SKM-1 (cell line): ENCODE measurements around the gene PTX4.

ENCODE experiments used
- DNase-seq: peaks from one replicate; lab custom pipeline; 2025; ENCODE audit not compliant: unreplicated experiment; lab: John Stamatoyannopoulos, UW

The PTX4 gene, protein sequence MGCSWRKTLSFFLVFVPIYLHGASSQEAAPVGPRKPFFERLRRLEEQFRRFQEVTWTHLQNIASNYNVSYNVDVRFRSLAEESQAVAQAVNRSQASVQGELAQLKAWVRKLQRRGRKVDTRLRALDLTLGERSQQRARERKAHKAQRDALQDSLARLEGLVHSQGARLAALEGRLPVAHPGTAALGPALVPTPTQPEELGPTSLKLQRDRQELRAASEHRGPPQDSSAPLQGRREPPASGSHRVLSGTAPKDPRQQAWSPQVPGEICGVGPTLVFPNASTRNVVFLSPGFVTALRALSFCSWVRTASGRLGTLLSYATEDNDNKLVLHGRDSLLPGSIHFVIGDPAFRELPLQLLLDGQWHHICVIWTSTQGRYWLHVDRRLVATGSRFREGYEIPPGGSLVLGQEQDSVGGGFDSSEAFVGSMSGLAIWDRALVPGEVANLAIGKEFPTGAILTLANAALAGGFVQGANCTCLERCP

DNA sequence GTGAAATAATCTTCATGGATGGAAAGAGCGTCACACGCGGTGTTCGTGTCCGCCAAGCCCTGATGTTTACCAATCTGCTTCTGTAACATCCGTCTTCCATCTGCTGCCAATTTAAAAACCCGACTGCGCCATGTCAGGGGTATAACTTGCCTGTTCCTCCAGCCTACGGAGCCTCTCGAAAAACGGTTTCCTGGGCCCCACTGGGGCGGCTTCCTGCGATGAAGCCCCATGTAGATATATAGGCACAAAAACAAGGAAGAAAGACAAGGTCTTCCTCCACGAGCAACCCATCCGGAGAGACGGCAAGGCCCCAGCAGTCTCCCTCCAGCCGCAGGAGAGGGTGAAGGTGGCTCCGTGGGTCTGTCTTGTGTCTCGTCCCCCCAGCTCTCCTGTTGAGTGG is at the start of gene PTX4:
PTX4 (minus strand) TSS at position 326 of the 400 bp plus-strand sequence; CDS start at position 291, 35 bp downstream.
- DNase-seq, result no peak

DNA sequence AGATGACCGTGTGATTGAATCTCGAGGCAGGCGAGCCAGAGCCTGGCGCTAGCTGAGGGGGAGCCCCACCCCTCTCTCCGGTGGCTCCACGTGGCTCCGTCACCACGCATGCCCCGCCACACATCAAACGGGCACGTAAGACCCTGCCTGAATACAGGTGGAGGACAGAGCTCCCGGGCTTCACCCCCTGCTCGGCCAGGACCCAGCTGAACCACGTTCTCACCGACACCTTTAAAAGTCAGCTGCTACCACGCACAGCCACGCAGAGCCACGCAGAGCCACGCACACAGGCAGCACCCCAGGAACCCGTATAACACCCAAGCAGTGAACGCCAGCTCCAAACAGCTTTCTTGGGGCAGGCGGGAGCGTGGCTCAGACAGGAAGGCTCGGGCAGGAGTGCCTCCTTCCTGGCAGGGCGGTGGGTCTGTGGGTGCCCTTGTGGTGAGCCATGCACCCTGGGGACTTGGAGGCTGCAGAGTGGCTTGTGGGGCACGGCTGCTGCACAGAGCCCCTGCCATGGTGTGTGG is 49.1 kb upstream of the PTX4 start:
- no peak for DNase-seq

GRCh38 chr16:1537138-1537577 is 48.4 kb upstream of the PTX4 start:
- DNase-seq, result no peak

GRCh38 chr16:1536601-1537000 is 47.9 kb upstream of the PTX4 start:
- no peak for DNase-seq

DNA sequence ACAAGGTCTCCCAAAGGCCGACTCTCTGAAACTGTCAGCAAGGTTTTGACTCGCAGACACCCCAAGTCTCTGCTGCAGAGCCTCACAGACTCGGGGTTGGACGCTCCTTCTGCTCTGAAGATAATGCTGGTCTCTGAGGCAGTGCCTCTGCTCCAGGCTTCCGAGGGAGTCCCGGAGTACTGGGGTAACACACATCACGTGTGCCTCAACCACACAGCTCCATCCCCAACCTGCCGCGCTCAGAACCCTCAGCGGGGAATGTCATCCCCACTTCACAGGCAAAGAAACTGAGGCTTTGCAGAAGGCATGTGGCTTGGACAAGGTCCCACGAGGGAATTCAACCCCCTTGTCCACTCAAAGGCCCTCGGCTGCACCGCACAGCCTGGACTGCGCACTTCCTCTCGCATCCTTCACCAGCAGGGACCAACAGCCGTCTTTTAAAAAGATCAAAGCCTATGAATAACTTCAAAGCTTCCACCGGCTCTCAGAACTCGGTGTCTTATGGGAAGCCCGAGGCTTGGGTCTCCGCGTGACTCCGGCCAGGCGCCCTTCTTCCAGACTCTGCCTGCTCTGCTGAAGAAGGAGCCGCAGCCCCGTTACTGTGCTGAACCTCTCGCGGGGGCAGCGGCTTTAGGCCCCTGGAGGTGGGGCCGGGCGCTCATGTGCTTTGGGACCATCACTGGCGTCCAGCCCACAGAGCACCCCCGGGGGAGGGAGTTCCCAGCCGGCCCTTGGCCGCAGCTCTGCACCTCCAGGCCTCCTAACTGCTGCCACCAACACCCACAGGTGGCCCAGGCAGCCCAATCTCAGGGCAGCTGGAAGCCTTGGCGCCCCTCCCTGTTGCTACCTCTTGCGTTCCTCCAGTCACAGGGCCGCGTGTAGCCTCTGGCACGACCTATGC is 46.9 kb upstream of the PTX4 start:
- DNase-seq, result no peak

DNA sequence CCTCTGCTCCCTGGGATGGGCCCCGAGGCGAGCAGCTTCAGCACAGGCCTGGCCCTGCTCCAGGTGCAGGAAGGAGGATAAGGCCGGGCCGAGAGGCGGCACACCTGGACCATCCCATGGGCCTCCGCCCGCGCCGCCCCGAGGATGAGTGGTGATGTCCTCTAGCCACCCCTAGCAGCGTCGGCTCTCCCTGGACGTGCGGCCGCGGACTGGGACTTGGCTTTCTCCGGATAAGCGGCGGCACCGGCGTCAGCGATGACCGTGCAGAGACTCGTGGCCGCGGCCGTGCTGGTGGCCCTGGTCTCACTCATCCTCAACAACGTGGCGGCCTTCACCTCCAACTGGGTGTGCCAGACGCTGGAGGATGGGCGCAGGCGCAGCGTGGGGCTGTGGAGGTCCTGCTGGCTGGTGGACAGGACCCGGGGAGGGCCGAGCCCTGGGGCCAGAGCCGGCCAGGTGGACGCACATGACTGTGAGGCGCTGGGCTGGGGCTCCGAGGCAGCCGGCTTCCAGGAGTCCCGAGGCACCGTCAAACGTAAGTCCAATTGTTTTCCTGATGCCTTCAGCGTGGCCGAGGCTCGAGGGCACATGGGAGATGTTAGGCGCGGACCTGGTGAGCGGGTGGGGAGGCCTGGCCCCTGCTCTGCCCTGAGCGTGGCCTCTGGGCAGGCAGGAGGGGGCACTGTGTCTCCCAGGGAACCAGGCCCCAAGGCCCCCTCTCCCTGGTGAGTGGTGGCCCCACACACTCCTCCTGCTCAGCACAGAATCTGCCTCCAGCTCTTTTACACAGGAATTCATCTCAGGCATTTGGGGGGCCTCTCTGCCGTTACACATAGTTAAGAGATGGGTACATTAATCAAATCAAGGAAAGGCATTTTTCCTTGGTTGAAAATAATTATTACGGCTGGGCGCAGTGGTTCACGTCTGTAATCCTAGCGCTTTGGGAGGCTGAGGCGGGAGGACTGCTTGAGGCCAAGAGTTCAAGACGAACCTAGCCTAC is 45.6 kb upstream of the PTX4 start:
- no peak for DNase-seq

DNA sequence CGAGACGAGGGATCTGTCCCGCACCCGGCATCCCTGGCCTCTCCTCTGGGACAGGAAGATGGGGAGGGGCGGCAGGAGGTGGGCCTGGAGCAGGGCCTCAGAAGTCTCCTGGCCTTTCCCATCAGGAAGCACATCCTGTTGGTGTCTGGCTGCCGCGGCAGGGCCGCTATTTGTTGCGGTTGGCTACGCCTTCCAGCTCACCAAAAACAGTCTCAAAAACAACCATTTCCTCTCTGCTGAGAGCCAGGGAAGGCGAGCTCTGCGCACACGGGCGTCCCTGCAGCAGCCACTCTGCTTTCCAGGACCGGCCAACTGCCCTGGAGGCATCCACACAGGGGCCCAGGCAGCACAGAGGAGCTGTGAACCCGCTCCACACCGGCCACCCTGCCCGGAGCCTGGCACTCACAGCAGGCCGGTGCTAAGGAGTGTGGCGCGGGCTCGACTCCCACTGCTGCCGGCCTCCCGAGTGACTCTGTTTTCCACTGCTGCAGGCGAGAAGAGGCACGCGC is 44.8 kb upstream of the PTX4 start, which contains the start of gene TMEM204:
TMEM204 (plus strand) TSS at position 224 of the 509 bp plus-strand sequence. CDS start 610 bp downstream, outside the sequence.
- no peak for DNase-seq

DNA sequence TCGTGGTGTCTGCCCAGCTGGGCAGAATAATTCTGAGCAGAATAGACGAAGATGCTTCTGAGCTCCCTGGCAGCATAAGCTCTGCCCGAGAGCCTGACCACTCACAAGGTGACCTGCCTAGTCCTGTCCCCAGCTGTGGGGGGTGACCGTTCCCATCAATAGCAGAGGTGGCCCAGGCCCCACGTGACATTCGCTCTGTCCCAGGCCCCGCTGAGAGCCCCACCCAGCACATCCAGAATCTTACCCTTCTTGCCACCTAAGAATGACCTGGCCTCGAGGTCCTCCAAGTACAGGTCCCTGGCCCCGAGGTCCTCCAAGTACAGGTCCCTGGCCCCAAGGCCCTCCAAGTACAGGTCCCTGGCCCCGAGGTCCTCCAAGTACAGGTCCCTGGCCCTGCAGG is 44.0 kb upstream of the PTX4 start:
- DNase-seq, result no peak

- DNase-seq, result no peak
Measured at GRCh38 chr16:1532081-1532760, 43.5 kb upstream of the PTX4 start.

- DNase-seq, result no peak
Measured at GRCh38 chr16:1531638-1531910, 42.8 kb upstream of the PTX4 start.

- no peak for DNase-seq
Measured at GRCh38 chr16:1530883-1531637, 42.3 kb upstream of the PTX4 start.

GRCh38 chr16:1530349-1530882 is 41.7 kb upstream of the PTX4 start:
- DNase-seq, result no peak

DNA sequence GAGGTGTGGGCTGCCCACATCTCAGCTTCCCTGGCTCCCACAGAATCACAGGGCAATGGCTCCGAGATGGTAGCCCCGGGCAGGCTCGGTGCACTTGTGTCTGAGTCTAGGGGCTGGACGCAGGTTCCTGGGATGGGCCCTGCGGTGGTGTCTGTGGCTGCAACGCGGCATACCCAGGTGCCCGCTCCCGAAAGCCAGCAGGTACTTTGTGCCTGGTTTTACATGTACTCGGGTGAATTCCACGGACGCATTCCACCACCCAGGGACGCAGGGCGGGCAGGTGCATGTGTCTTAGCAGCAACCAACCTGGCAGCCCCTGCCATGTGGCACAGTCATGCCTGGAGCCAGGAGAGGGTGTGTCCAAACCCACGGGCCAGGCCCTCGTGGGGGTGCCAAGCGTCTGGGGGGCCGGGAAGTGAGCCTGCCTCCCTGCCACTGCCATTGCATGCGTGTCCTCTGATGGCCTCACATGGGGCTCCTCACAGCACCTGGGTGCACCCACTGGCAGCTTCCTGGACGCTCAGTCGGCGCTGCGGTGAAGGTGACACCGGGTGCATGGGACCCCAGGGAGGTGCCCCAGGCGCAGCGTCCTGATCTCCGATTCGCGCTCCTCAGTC is 40.3 kb upstream of the PTX4 start:
- DNase-seq, result no peak

DNA sequence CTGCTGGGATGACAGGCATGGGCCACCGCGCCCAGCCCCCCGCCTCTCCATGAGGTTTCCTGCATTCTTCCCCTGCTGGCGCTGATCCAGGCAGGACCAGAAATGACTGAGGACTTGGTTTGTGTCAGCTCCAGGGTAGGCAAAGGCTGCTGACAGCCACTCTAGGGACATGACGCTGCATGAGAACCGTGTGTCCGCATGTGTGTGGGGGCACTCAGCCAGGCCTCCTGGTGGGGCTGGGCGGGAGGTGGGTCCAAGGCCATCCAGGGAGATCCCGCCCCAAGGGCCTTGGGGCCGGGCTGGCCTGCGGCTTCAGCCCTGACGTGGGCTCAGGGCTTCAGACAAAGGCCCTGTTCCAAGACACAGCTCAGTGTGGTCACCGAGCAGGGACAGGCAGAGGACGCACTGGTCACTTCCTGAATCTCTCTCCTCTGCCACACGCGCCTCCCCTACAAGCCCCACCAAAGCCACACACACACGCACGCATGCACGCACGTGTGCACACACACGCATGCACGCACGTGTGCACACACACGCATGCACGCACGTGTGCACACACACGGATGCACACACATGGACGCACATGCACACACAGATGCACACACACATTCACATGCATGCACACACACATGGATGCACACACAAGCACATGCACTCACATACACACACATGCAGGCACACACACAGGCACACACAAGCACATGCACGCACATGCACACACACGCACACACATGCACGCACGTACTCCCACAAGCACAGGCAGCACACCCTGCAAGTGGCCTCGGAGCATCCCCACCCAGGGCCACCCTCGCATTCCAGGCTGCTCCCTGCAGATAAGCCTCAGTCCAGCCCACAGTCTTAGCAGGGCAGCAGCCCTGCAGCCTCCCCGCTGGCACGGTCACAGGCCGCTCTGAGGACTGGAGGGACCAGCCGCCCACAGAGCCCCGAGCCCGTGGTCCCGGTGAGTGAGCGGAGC is 39.4 kb upstream of the PTX4 start:
- no peak for DNase-seq

DNA sequence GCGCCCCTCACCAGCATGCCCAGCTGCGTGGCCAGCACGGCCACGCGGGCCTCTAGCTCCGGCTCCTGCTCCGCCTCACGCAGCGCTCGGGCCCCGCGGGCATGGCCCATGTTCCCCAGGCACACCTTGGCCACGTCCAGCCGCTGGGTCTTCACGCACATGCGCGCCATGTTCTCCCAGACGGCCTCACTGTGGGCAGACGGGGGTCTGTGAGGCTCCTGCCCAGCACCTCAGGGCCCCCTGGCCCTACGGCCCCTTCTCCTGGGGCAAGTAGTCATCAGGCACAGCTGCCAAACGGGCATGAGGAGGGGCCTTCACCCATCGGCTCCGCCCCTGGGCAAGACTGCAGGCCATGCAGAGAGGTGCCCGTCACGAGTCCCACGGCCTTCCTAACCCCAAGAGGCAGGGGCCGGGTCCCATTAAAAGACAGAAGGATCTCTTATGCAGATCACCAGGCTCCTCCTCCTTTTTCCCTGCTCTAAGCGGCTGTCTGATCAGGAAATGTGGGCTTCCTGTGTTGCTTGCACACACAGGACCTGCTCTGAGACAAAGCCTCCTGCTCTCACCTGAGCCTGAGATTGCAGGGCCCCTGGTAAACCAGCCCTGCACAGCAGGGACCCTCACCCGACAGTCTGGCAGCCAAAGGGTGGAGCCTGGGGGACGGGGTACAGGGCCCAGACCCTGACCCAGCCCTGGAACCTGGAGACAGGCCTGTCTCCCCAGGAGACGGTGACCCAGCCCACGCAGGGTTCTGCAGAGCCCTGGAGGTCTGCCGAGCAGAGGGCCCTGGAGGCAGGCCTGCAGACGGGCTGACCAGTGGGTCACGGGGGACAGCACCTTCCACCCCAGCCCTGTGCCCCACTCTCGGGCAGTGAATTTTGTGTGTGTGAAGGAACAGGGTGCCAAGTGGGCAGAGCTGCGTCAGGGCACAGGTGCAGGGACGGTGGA is 38.1 kb upstream of the PTX4 start:
- DNase-seq, result no peak
